HG03460 (cell line): Measurements from ENCODE around the gene CGNL1.

Experiments
- ATAC-seq: cut with Tn5 transposase; IDR thresholded peaks from one replicate; pipeline ENCODE4 v1.9.1; 2021; ENCODE audit not compliant: unreplicated experiment

The CGNL1 gene

GRCh38 chr15:57518779-57519405 is 142.6 kb downstream of the CGNL1 start:
- no peak for ATAC-seq

DNA sequence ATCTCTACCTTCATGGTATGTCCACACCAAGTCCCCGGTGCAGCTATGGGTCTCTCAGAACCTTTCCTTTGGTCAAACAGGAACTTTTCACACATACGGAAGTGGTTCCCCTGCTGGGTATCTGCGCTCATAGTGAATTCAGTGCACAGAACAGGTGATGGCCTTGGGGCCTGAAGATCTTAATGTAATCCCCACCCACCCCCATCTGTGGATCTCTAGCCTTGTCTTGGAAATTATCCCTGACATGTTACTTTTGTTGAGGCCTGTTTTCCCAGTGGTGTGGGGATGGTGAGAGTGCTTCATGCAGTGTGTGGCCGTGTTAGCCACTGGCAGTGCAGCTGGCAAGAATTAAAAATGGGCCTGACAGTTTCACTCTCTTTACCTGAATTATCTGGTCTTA is 143.5 kb downstream of the CGNL1 start:
- no peak for ATAC-seq

DNA sequence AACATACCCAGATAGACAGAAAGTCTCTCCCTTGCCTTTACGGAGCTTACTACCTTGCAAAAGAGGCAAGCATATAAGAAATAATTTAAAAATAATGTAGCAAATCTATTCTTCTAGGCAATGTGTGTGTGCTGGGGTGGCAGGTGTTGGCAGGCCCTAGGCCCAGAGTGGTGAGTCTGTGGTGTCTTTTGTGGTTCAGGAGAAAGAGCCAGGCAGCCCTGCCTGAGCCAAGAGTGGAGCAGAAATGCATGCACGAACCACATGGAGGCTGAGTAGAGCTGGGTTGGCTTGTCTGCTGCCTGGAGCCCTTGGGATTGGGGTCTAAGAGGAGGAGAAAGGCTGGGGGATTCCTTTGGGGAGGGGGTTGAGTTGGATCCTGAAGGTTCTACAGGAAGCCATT is 145.2 kb downstream of the CGNL1 start:
- no peak for ATAC-seq

GRCh38 chr15:57522148-57522547 is 145.8 kb downstream of the CGNL1 start:
- ATAC-seq = no peak

DNA sequence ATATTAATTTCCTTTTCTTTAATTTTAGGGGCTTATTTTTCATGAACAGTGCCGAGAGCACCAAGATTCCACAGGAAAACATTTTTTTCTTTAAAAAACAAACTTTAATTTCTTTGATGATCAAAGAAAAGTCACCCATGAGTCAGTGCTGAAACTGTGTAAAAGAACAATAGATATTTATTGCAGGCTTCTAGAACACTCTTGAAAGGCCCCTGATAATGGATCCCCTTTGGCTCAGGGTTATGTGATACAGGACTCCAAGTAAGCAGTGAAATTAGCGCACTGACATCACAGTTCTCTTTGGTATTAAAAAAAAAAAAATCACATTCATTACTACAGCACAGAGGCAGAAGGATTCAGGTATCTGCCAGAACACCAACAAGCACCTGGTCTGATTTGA is 149.3 kb downstream of the CGNL1 start:
- no peak for ATAC-seq

- no peak for ATAC-seq
Observed at GRCh38 chr15:57526076-57526475, 149.8 kb downstream of the CGNL1 start.

- no peak for ATAC-seq
Observed at GRCh38 chr15:57526615-57527014, 150.3 kb downstream of the CGNL1 start.

GRCh38 chr15:57527382-57528091 is 151.2 kb downstream of the CGNL1 start:
- no peak for ATAC-seq

DNA sequence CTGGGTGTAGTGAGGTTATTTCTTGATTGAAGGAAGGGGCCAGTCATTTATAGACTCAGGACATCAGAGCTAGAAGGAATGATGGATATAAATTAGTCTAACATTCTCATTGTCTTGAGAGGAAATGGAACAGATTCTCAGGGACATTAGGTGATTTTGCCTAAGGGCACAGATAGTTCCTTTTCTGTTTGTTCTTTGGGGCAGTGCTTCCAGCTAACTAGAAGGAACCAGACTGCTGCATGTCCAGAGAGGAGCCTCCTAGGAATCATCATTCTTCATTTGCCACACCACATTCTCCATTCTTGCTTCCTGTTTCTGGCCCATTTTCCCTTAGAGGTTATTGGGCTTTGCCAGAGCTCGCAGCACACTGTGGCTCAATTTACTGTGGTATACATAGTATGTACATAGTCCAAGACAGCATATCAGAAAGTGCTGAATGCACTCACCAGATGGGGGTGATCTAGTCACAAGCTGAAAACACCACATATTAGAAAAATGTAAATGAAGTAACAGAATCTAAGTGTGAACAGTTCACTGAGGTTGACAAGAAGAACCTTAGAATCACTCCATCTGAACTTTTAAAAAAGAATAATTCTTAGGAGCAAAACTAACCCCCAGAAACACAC is 152.7 kb downstream of the CGNL1 start:
- no peak for ATAC-seq

- ATAC-seq = no peak
Observed at GRCh38 chr15:57529748-57530147, 153.4 kb downstream of the CGNL1 start.

DNA sequence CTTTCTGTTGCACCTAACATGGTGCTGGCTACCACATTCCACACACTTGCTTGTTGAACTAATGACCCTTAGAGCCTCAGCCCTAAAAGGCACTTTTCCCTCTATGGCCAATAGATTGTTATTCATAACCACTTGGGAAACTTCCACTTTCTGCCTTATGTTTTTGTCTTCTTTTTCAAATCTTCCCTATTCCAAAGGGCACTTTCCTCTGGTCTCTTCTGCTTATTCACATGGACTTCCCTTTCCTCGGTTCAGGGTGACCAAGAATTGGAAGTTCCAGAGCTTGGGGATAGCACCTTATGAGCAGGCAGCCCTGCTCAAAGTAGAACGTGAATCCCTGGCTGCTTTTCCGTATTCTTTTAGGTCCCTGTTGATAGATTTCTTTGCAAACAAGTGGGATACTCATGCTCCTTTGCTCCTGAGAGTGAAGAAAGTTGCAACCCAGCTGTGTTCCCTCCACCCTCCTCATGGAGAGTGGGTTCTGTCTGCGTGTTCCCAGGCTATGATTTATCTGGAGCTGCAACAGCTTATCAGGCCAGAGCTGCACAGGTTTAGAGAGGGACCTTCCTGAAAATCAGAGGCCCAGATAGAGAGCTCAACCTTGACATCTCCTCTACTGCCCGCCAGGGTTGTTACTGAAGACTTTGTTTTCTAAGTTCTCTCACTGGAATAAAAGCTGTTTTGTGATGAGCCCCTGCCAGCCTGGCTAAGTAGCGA is 156.6 kb downstream of the CGNL1 start:
- ATAC-seq = no peak

- no peak for ATAC-seq
Observed at GRCh38 chr15:57533448-57533799, 157.1 kb downstream of the CGNL1 start.

- ATAC-seq = no peak
Observed at GRCh38 chr15:57534281-57534680, 158.0 kb downstream of the CGNL1 start.

- ATAC-seq = no peak
Observed at GRCh38 chr15:57537072-57537471, 160.8 kb downstream of the CGNL1 start.

DNA sequence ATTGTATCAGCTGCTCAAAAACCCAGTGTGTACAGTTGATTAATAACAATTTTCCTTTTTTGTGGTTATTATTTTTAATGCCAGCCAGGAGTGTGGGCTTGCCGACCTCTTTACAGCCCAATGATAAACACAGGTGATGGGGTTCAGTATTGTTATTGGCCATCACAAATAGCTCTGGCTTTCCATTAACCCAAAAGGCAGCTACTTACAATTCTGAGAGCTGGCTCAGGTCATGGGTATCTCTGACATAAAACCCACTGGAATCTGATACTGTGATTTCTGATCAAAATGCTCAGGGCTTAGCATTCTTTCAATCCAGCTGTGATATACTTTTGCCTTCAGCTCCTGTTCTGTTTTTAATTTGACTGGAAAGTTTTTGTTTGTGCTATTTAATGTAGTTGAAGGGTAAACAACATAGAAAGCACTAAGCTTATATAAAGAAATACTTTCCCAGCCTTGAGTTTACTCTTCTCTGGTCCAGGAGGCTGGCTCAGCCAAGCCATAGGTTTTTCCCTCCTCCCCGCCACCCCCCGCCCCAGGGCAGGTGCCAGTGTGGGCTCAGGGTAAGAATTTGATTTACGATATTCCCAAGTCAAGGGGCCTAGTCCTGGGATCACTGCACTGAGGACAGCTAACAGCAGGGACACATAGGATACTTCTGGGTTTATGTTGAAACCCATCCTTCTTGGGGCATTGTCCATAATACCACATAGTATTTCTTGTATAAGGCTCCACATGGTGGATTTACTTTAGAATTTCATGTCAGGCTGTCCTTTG is 161.4 kb downstream of the CGNL1 start:
- ATAC-seq = no peak

- ATAC-seq = no peak
Observed at GRCh38 chr15:57538265-57538529, 161.9 kb downstream of the CGNL1 start.

DNA sequence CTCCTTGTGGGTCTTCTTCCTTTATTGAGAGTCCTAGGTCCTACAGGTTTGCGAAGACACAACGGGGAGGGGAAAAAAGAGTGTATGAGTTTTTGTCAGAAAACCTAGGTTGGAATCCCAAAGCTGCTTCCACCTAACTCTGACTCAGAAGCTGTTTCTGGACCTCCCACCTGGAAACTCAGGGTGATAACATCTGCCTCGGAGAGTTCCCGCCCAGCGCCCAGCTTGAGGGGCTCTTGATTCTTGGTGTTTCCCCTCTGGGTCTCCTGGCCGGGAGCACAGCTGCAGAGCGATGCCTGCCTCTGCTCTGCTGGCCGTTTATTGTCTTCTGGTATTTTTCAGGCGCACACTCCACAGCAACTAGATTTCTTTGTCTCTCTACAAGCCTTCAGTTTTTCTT is 162.5 kb downstream of the CGNL1 start:
- no peak for ATAC-seq

- no peak for ATAC-seq
Observed at GRCh38 chr15:57540211-57540610, 163.9 kb downstream of the CGNL1 start.

DNA sequence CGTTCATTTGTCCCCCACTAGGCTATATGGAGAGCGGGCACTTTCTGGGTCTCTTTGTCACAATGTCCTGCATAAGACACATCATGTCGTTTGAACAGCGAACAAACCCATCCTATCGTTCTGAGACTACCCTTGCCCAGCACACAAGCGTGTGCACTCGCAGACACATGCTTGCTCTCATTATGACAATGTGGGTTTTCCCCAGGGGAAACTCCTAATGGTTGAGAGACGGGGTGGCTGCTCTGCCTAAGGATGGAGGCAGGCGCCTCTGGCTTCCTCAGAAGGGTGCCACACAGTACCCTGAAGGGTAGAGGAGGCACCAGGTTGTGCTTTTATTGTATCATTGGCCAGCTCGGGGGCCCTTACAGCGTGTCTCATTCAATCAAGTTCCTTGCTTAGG is 164.4 kb downstream of the CGNL1 start:
- ATAC-seq = peak; percentile 64

DNA sequence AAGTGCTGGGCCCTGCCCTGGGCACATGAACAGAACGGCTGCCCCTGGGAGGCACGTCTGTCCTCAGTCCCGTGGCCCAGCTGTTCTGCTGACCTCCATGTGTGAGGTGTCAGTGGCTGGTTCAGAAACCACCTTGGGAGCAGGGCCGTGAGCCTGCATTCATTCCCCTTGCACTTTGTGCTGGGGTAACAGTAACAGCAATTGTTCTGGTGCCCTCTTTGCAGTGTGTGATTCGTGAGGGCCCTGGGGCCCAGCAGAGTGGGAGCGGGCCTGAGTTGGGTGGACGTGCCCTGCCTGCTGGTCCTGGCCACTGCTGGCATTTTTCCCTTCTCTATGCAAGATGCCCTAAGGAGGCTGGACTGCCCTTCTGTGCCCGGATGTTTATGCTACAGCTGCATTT is 165.0 kb downstream of the CGNL1 start:
- no peak for ATAC-seq

DNA sequence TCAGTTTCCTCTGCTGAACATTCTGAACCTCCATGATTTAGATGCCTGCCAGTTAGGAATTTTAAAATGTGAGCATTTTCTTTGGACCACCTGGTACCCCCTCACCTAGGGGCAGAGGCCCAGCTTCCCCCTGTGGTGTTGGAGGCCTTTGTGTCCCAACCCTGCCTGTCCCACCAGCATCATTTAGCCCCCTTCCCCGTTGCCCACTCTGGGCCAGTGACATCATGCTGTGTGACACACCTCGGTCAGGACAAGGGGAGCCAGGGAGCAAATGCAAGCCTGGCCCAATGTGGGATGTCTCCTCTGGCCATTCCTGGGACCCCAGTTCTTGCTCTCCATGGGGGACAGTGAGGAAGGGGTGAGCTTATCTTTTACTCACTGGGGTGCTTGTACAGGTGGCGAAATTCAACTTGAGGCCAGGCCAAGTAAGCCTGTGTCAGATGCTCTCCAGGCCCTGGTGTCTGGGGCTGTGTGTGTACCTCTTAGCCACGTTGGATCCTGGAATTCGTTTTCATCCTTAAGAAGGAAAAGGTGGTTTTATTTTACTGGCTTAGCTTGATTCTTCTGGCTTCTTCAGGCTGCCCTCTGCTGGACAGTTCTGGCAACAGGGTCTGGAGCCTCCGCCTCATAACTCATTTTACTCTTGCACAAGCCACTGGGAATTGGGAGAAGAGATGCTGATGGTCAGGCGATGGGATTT is 165.7 kb downstream of the CGNL1 start:
- ATAC-seq = no peak
